K562 (cell line): ENCODE data around the gene NT5DC4.

Source experiments
- CBFA2T2 ChIP-seq: fragments of 450-650 bp; conservative IDR thresholded peaks from 2 replicates; pipeline ENCODE4 v1.6.1; 2017; ENCODE audit warnings: mild to moderate bottlenecking
- CEBPB ChIP-seq: fragments of 450-650 bp; IDR thresholded peaks from 2 replicates; pipeline ENCODE4 v1.6.1; 2016; ENCODE audit warnings: missing genetic modification characterization, missing compliant biosample characterization
- GATAD2B ChIP-seq: fragments of 450-650 bp; IDR thresholded peaks from 2 replicates; pipeline ENCODE4 v1.6.1; 2017; ENCODE audit warnings: mild to moderate bottlenecking, borderline replicate concordance
- ZNF239 ChIP-seq: fragments of 250-450 bp; sonication (Bioruptor Pico); IDR thresholded peaks from 2 replicates; pipeline ENCODE4 v1.4.0; 2020; ENCODE audit warnings: mild to moderate bottlenecking
- ZNF431 ChIP-seq: sonication (generic); formaldehyde crosslinking; IDR thresholded peaks from 2 replicates; pipeline ENCODE4 v1.8.0; 2022; ENCODE audit warnings: mild to moderate bottlenecking, missing genetic modification reagents

DNA sequence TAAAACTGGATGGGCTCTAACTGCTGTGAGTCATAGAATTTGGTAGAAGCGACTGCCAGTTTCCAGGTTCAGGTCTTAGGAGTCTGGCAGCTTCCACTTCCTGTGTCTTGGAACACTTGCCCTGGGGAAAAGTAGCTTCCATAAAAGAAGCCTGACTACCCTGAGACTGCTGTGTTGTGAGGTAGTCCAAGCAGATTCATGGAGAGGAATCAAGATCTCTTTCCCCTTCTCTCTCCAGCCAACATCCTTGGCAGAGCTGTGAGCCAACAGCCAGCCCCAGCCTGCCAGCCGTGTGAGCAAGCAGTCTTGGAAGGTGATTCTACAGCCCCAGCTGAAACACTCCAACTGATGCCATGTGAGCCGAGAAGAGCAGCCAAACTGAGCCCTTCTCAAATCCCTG lies 41.3 kb upstream of the NT5DC4 start:
- TF ChIP-seq ZNF431, result no peak
- no peak for TF ChIP-seq ZNF239
- TF ChIP-seq GATAD2B, result no peak
- no peak for TF ChIP-seq CBFA2T2
- no peak for TF ChIP-seq CEBPB (tag)
